ENCODE results near the gene RTL9. TPM values are rescaled to one million over a fixed set of nuclear protein-coding genes. Genes with fewer than 3 reads are reported as not detected.

Gene RTL9
- total RNA-seq, 1 donor, result under 0.01 TPM

DNA sequence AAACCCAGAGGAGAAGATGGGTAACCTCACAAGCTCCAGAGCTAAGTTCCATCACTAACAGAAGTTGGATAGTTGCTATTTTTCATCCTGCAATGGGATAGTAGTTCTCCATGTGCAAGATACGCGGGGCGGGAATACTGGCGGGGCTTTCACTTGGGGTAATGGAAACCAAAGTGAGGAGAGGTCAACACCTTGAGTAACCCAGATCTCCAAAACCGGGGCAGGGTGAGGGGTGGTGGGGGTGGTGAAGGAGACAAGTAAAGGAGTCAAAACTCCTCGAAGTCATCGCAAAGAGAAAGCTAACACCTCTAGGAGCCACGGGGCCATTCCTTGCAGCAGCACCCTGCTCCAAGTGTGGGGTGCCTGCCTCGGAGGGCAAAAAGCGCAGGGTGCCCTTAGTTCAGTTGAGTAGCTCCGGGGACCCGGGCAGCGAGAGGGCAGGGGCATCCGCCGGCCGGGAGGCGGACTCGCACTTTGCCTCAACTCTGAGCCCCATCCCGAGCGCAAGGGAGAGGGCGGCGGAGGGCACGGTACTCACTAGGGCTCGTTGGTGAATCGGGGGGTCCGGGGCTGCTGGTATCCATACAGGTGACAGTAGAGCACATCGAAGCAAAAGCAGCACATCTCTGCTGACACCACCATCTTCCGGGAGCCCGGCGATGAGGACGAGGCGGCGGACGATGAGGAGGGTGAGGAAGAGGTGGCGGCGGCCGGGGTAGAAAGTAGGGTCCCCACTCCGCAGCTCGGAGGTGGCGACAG, 41.4 kb upstream of the RTL9 start:
- TF ChIP-seq, protein P1, sequence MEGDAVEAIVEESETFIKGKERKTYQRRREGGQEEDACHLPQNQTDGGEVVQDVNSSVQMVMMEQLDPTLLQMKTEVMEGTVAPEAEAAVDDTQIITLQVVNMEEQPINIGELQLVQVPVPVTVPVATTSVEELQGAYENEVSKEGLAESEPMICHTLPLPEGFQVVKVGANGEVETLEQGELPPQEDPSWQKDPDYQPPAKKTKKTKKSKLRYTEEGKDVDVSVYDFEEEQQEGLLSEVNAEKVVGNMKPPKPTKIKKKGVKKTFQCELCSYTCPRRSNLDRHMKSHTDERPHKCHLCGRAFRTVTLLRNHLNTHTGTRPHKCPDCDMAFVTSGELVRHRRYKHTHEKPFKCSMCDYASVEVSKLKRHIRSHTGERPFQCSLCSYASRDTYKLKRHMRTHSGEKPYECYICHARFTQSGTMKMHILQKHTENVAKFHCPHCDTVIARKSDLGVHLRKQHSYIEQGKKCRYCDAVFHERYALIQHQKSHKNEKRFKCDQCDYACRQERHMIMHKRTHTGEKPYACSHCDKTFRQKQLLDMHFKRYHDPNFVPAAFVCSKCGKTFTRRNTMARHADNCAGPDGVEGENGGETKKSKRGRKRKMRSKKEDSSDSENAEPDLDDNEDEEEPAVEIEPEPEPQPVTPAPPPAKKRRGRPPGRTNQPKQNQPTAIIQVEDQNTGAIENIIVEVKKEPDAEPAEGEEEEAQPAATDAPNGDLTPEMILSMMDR (IDR thresholded peaks at IDR 0.05; ENCODE audit: insufficient read depth, low read depth, low read length), result no peak
- H3K4me3 ChIP-seq (ENCODE audit: low read depth, low read length), result peak overlapping the region; percentile 83
- no peak for DNase-seq (ENCODE audit: low read depth)

DNA sequence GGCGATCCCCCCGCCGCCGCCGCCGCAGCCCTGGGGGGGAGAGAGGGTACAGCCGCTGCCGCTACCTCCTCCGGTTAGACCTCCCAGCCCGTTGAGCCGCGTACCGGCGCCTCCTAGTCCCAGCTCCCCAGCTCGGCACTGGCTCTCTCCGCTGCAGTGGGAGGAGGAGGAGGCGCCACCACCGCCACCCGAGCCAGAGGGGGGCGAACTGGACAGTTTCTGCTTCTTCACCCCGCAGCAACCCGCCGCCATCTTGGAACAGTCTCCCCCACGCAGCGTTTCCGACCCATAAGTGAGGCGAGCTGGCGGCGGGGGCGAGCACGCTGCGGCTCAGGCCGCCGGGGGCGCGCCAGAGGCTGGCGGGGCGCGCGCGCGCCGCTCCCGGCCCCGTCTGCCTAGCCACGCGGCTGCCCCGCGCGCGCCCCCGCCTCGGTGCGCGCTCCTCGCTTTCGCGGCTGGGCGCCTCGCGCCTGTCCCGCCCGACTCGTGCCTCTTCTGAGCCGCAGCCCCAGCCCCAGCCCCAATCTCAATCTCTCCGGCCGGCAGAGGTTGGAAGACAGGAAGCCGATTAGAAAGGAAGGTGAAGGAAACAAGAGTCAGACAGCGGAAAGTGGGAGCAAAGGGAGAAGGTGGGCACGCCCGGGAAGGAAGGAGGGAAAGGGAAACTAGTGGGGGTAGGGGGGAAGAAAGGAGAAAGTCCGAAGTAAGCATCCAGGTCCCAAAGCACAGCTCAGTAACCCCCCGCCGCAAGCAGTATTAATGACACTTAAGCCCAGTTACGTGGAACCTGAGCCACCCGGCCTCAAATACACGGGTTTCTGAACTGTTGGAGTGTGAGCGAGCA, 40.6 kb upstream of the RTL9 start, which contains the start of gene AMMECR1:
Gene AMMECR1, minus strand, starts transcription at position 266 of the 844 bp plus-strand sequence. Its CDS starts 14 bp downstream, at position 252.
- peak; percentile 80 for DNase-seq (ENCODE audit: low read depth)

DNA sequence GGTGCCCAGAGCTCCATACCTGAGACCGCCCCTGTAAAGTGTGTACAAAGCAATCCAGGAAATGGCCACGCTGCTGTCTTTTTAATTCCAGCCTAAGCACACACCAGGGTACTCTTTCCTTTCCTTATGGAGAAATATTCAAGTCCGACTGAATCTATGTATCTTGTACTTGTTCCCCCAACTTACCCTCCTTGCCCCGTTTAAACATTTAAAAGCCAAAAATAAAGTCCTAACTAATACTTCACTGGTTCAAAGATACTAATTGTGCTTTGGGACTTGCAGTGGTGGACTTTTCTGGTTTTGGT, 40.0 kb upstream of the RTL9 start:
- no peak for DNase-seq (ENCODE audit: low read depth)
- TF ChIP-seq, protein P1 (IDR thresholded peaks at IDR 0.05; ENCODE audit: insufficient read depth, low read depth, low read length), result no peak

More for the DNA sequence above, 40.6 kb upstream of the RTL9 start, which contains the start of gene AMMECR1:
- TF ChIP-seq, protein P1 (IDR thresholded peaks at IDR 0.05; ENCODE audit: insufficient read depth, low read depth, low read length), result no peak
- H3K4me3 ChIP-seq (ENCODE audit: low read depth, low read length), result peak within 1 kb of the TSS; percentile 83

DNA sequence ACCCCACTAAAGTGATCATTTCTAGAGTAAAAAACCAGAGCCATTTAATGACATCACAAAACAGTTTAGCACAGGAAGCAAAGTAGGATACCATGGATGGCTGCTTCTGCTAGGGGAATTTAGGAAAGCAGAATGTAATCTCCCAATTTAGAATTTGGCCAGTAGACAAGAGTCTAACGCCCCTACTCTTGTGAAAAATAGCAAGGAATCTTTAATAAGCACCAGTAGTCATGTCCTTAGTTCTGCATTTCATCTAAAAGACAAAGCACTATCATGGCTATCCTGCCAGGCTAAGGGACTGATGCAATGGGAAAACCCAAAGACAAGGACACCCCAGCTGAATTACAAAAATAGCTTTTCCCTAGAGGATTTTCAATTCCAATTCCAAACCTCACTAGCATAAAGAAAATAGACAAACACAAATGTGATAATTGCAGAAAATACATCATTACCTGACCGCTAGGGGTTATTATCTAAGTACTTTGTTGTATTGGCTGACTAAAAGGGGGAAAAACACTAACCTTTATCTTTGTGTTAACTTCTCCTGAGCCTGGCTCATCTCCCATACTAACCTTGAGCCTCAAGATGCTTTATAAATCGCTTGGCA, 38.2 kb upstream of the RTL9 start:
- TF ChIP-seq, protein P1 (IDR thresholded peaks at IDR 0.05; ENCODE audit: insufficient read depth, low read depth, low read length), result no peak
- DNase-seq (ENCODE audit: low read depth), result no peak
- no peak overlapping the region for H3K4me3 ChIP-seq (ENCODE audit: low read depth, low read length)

More for the DNA sequence above, 40.0 kb upstream of the RTL9 start:
- peak overlapping the region; percentile 70 for H3K4me3 ChIP-seq (ENCODE audit: low read depth, low read length)

DNA sequence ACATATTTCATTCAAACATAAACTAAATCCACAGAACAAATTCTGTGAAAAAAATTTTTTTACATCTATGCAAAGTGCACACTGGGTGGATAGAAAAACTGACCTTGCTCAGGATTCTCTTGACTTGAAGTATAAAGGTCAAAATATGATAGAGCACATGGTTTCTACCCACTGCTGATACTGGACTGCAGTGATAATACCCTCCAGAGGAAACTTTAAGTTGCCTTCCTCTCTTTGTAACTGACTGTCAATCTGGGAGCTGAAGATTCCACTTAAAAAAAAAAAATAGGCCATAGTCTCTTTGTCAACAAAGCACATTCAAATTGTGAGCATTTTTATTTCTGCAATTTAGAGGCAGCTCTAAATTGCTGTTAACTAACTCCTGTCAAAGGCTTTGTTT, 37.6 kb upstream of the RTL9 start:
- TF ChIP-seq, protein P1 (IDR thresholded peaks at IDR 0.05; ENCODE audit: insufficient read depth, low read depth, low read length), result no peak
- H3K4me3 ChIP-seq (ENCODE audit: low read depth, low read length), result no peak overlapping the region
- no peak for DNase-seq (ENCODE audit: low read depth)

DNA sequence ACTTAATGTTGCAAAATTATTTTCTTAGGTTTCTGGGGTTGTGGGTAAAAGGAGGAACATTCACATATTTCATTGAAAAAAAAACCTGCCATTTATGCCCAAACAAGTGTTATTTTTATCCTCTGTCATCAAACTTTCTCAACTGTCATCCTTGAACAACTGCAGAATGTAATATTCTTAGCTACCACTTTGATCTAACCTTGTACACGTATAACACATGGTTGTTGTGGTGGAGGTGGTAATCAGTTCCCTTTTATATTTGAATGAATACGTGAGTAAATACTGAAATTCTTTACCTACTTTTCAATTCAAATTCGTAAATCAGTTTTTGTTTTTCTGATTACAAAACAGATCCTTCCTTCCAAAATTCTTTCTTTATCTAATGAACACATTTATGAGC, 37.0 kb upstream of the RTL9 start:
- no peak for DNase-seq (ENCODE audit: low read depth)
- TF ChIP-seq, protein P1 (IDR thresholded peaks at IDR 0.05; ENCODE audit: insufficient read depth, low read depth, low read length), result no peak
- H3K4me3 ChIP-seq (ENCODE audit: low read depth, low read length), result no peak overlapping the region
